Amniotic epithelial cell (primary cell): ENCODE measurements around the gene MASTL.
A peak's percentile ranks its signal among the peaks of the same experiment; 100 is the strongest.
"Not testable (repeated sequence)": the region's sequence is repeated elsewhere in the genome, so short reads cannot be mapped to it uniquely, and the experiment has no call there.

Experiments
- DNase-seq: peaks from one replicate; pipeline ENCODE4 v3.0.0-alpha.2; 2010; ENCODE audit warnings: low read depth

Gene MASTL

GRCh38 chr10:27155066-27155754 lies at the start of gene MASTL:
Gene MASTL (plus strand): TSS chr10:27155352. CDS start chr10:27155427, 75 bp downstream.
- peak; percentile 91 for DNase-seq

GRCh38 chr10:27108165-27108564 lies 47.0 kb upstream of the MASTL start:
- no peak for DNase-seq

GRCh38 chr10:27134371-27134770 lies 20.8 kb upstream of the MASTL start:
- no peak for DNase-seq

GRCh38 chr10:27138277-27138676 lies 16.9 kb upstream of the MASTL start:
- no peak for DNase-seq

- peak; percentile 67 for DNase-seq
Measured at GRCh38 chr10:27143686-27144085, 11.5 kb upstream of the MASTL start.

- no peak for DNase-seq
Measured at GRCh38 chr10:27145937-27146336, 9.2 kb upstream of the MASTL start.

- DNase-seq: no peak
Measured at GRCh38 chr10:27147701-27148100, 7.5 kb upstream of the MASTL start.

GRCh38 chr10:27150261-27150660 lies 4.9 kb upstream of the MASTL start:
- no peak for DNase-seq

- DNase-seq: no peak
Measured at GRCh38 chr10:27152687-27153086, 2.5 kb upstream of the MASTL start.

- no peak for DNase-seq
Measured at GRCh38 chr10:27153329-27153728, 1.8 kb upstream of the MASTL start.

GRCh38 chr10:27153845-27154193 lies 1.3 kb upstream of the MASTL start:
- peak; percentile 27 for DNase-seq

GRCh38 chr10:27156566-27156965 lies 1.4 kb downstream of the MASTL start:
- not testable (repeated sequence) for DNase-seq

- no peak for DNase-seq
Measured at GRCh38 chr10:27157150-27157549, 2.0 kb downstream of the MASTL start.

- no peak for DNase-seq
Measured at GRCh38 chr10:27158421-27158820, 3.3 kb downstream of the MASTL start.

GRCh38 chr10:27169849-27170248 lies 14.7 kb downstream of the MASTL start:
- no peak for DNase-seq

- DNase-seq: no peak
Measured at GRCh38 chr10:27188259-27188658, 33.1 kb downstream of the MASTL start.

- DNase-seq: no peak
Measured at GRCh38 chr10:27188897-27189296, 33.7 kb downstream of the MASTL start.

- DNase-seq: no peak
Measured at GRCh38 chr10:27190508-27190907, 35.4 kb downstream of the MASTL start.

- peak; percentile 95 for DNase-seq
Measured at GRCh38 chr10:27192284-27192683, 37.1 kb downstream of the MASTL start.

GRCh38 chr10:27197980-27198620 lies 42.9 kb downstream of the MASTL start:
- peak; percentile 86 for DNase-seq

GRCh38 chr10:27203806-27204205 lies 48.7 kb downstream of the MASTL start:
- no peak for DNase-seq

- peak; percentile 83 for DNase-seq
Measured at GRCh38 chr10:27207350-27207749, 52.2 kb downstream of the MASTL start.

- peak; percentile 39 for DNase-seq
Measured at GRCh38 chr10:27223964-27224363, 68.8 kb downstream of the MASTL start.

GRCh38 chr10:27225011-27225590 lies 69.9 kb downstream of the MASTL start:
- DNase-seq: no peak
